Mesodermal cell (in vitro differentiated cells): ENCODE data around the gene PLXNA4.

Source experiments
- H3K27ac ChIP-seq: 2 replicates; pipeline ENCODE4 v1.7.0; 2013; ENCODE audit warnings: mild to moderate bottlenecking, low read depth, low read length, moderate library complexity; ENCODE audit not compliant: severe bottlenecking
- H3K36me3 ChIP-seq: 2 replicates; pipeline ENCODE4 v1.7.1; 2013; ENCODE audit warnings: mild to moderate bottlenecking, low read length, moderate library complexity; ENCODE audit not compliant: control insufficient read depth, insufficient read depth
- H3K4me1 ChIP-seq: one replicate; pipeline ENCODE4 v1.7.1; 2013; ENCODE audit warnings: mild to moderate bottlenecking, low read length; ENCODE audit not compliant: insufficient read depth, control insufficient read depth, poor library complexity, severe bottlenecking
- H3K4me3 ChIP-seq: 2 replicates; pipeline ENCODE4 v1.7.0; 2013; ENCODE audit warnings: low read length, control low read depth, mild to moderate bottlenecking; ENCODE audit not compliant: insufficient read depth, poor library complexity, severe bottlenecking; ENCODE audit errors: extremely low read depth
- H3K9me3 ChIP-seq: 2 replicates; pipeline ENCODE4 v1.7.1; 2013; ENCODE audit warnings: mild to moderate bottlenecking, low read length, moderate library complexity; ENCODE audit not compliant: control insufficient read depth
- WGBS, 2 experiments: methylation state at CpG; one replicate each; pipeline ENCODE4 v1.1.5; 2013; ENCODE audit warnings: missing lambda C conversion rate in 2 of 2; ENCODE audit not compliant: insufficient coverage in 2 of 2; 5-methylcytosine and 5-hydroxymethylcytosine counted together

PLXNA4 gene

GRCh38 chr7:132440151-132440550 is 136.1 kb downstream of the PLXNA4 start:
- Histone ChIP-seq H3K9me3 (no peaks in the 10 kb centered on the region), H3K27ac (no peak overlapping the region), H3K4me3 (no peak overlapping the region), H3K4me1 (no peaks in the 10 kb centered on the region), H3K36me3 (no peaks in the 10 kb centered on the region)
- 88% methylated on average over 4 of the region's 5 CpGs; no CpG with 5 or more reads in 1 of the 2 experiments for WGBS, 2 experiments

- Histone ChIP-seq H3K36me3 (no peaks in the 10 kb centered on the region), H3K4me1 (no peaks in the 10 kb centered on the region), H3K4me3 (no peak overlapping the region), H3K9me3 (no peaks in the 10 kb centered on the region), H3K27ac (no peak overlapping the region)
- WGBS, 2 experiments = 89 to 91% methylated on average over 7 to 8 of the region's 8 CpGs
These were observed 137.3 kb downstream of the PLXNA4 start for GRCh38 chr7:132438926-132439325.

GRCh38 chr7:132437730-132438129 is 138.5 kb downstream of the PLXNA4 start:
- Histone ChIP-seq H3K4me1 (peaks cover 3% of the 10 kb centered on the region), H3K4me3 (no peak overlapping the region), H3K27ac (no peak overlapping the region), H3K9me3 (no peaks in the 10 kb centered on the region), H3K36me3 (no peaks in the 10 kb centered on the region)
- 84 to 89% methylated on average over 5 of the region's 5 CpGs for WGBS, 2 experiments

GRCh38 chr7:132436121-132436520 is 140.1 kb downstream of the PLXNA4 start:
- Histone ChIP-seq H3K36me3 (no peaks in the 10 kb centered on the region), H3K4me1 (peaks cover 8% of the 10 kb centered on the region), H3K9me3 (no peaks in the 10 kb centered on the region), H3K27ac (no peak overlapping the region), H3K4me3 (no peak overlapping the region)
- 90 to 95% methylated on average over 8 of the region's 8 CpGs for WGBS, 2 experiments

GRCh38 chr7:132435016-132435990 is 141.0 kb downstream of the PLXNA4 start:
- Histone ChIP-seq H3K27ac (no peak overlapping the region), H3K4me3 (no peak overlapping the region), H3K4me1 (peaks cover 8% of the 10 kb centered on the region), H3K36me3 (no peaks in the 10 kb centered on the region), H3K9me3 (no peaks in the 10 kb centered on the region)
- WGBS, 2 experiments = 96 to 97% methylated on average over 10 to 13 of the region's 18 CpGs

- Histone ChIP-seq H3K4me1 (peaks cover 8% of the 10 kb centered on the region), H3K27ac (no peak overlapping the region), H3K9me3 (no peaks in the 10 kb centered on the region), H3K36me3 (no peaks in the 10 kb centered on the region), H3K4me3 (no peak overlapping the region)
- 91 to 98% methylated on average over 6 of the region's 7 CpGs for WGBS, 2 experiments
These were observed 142.2 kb downstream of the PLXNA4 start for GRCh38 chr7:132434041-132434440.

GRCh38 chr7:132433301-132433700 is 143.0 kb downstream of the PLXNA4 start:
- no peak overlapping the region for H3K4me3 ChIP-seq
- 73 to 74% methylated on average over 2 of the region's 2 CpGs for WGBS, 2 experiments
- no peaks in the 10 kb centered on the region for H3K9me3 ChIP-seq
- H3K4me1 ChIP-seq = peaks cover 8% of the 10 kb centered on the region
- H3K36me3 ChIP-seq = no peaks in the 10 kb centered on the region
- no peak overlapping the region for H3K27ac ChIP-seq

- H3K4me3 ChIP-seq = no peak overlapping the region
- H3K36me3 ChIP-seq = no peaks in the 10 kb centered on the region
- no peak overlapping the region for H3K27ac ChIP-seq
- WGBS, 2 experiments = 89 to 93% methylated on average over 7 of the region's 13 CpGs
- no peaks in the 10 kb centered on the region for H3K9me3 ChIP-seq
- H3K4me1 ChIP-seq = peaks cover 8% of the 10 kb centered on the region
These were observed 145.1 kb downstream of the PLXNA4 start for GRCh38 chr7:132430861-132431822.

- Histone ChIP-seq H3K4me1 (peaks cover 8% of the 10 kb centered on the region), H3K27ac (no peak overlapping the region), H3K4me3 (no peak overlapping the region), H3K9me3 (no peaks in the 10 kb centered on the region), H3K36me3 (no peaks in the 10 kb centered on the region)
- 82 to 88% methylated on average over 2 to 3 of the region's 4 CpGs for WGBS, 2 experiments
These were observed 146.0 kb downstream of the PLXNA4 start for GRCh38 chr7:132430041-132430855.

GRCh38 chr7:132429181-132429580 is 147.1 kb downstream of the PLXNA4 start:
- no peaks in the 10 kb centered on the region for H3K36me3 ChIP-seq
- no CpG with 5 or more reads among the region's 1 CpG for WGBS, 2 experiments
- peaks cover 9% of the 10 kb centered on the region for H3K4me1 ChIP-seq

More at GRCh38 chr7:132429181-132429580, 147.1 kb downstream of the PLXNA4 start:
- Histone ChIP-seq H3K9me3 (no peaks in the 10 kb centered on the region), H3K4me3 (no peak overlapping the region), H3K27ac (no peak overlapping the region)
